Upper lobe of left lung (tissue), 6 donors: Measurements from ENCODE around the gene KRT34. TPM values are rescaled to one million over a fixed set of nuclear protein-coding genes. Genes with fewer than 3 reads are reported as not detected.

Experiments used
- ATAC-seq, 2 donors: fragments of 200-7000 bp; cut with Tn5 transposase; one replicate each; pipeline ENCODE4 v1.9.1; 2022; ENCODE audit warnings: mild to moderate bottlenecking in 2 of 2, moderate library complexity in 2 of 2; ENCODE audit not compliant: low FRiP score in 2 of 2
- DNase-seq, 2 donors: peaks; one replicate each; pipeline ENCODE4 v3.0.0-alpha.2; 2019 to 2020
- H3K27ac ChIP-seq, 4 donors: fragments of 200-600 bp; sonication (generic); one replicate each; pipeline ENCODE4 v1.5.1; 2016 to 2019
- H3K27me3 ChIP-seq, 4 donors: fragments of 200-600 bp; sonication (generic); one replicate each; pipeline ENCODE4 v1.5.1; 2017 to 2019
- H3K36me3 ChIP-seq, 4 donors: fragments of 200-600 bp; sonication (generic); one replicate each; pipeline ENCODE4 v1.5.1; 2016 to 2019
- H3K4me1 ChIP-seq, 4 donors: fragments of 200-600 bp; sonication (generic); one replicate each; pipeline ENCODE4 v1.5.1; 2018 to 2019
- H3K4me3 ChIP-seq, 4 donors: fragments of 200-600 bp; sonication (generic); one replicate each; pipeline ENCODE4 v1.5.1; 2017 to 2019; ENCODE audit warnings: mild to moderate bottlenecking in 2 of 4, moderate library complexity in 1 of 4
- H3K9me3 ChIP-seq, 4 donors: fragments of 200-600 bp; sonication (generic); one replicate each; pipeline ENCODE4 v1.5.1; 2018 to 2019
- EP300 ChIP-seq, 4 donors: sonication (generic); formaldehyde crosslinking; IDR thresholded peaks; one replicate each; pipeline ENCODE4 v1.5.1; 2017; ENCODE audit warnings: antibody characterized with exemption in 4 of 4, control low read depth in 2 of 4
- POLR2A ChIP-seq, 4 donors: fragments of 450-650 bp; IDR thresholded peaks; one replicate each; pipeline ENCODE4 v1.5.1; 2016 to 2017; ENCODE audit warnings: antibody characterized with exemption in 4 of 4, mild to moderate bottlenecking in 2 of 4
- POLR2AphosphoS5 ChIP-seq, 2 donors: sonication (generic); formaldehyde crosslinking; IDR thresholded peaks; one replicate each; pipeline ENCODE4 v1.5.1; 2017; ENCODE audit warnings: antibody characterized with exemption in 2 of 2
- WGBS, 2 donors: methylation state at CpG; one replicate each; pipeline ENCODE4 v1.1.5; 2017 to 2018; 5-methylcytosine and 5-hydroxymethylcytosine counted together
- total RNA-seq, 6 donors: library from RNA; depleted of rRNA in 4 of 6; stranded (reverse); fragments of >200 nt in 4 of 6; gene quantifications; one replicate each; pipeline versions ENCODE4 v1.1.0 to v1.2.1, GENCODE V29; 2016 to 2021
- TF ChIP-seq, protein P1 (sequence below), 6 experiments: fragments of 450-650 bp in 4 of 6; fragments of 200-600 bp in 2 of 6; sonication (generic) in 2 of 6; IDR thresholded peaks; one replicate each; pipeline ENCODE4 v1.5.1; 2016 to 2019; ENCODE audit warnings: antibody characterized with exemption in 6 of 6
- donor health status: DM: no; HTN: no; CAD: no; lungs with moderate emphysema.
- donor health status: DM: no; HTN: yes; CAD: no; lungs with severe emphysema.

KRT34 gene
- total RNA-seq, 6 donors from 2014 or later: not detected

DNA sequence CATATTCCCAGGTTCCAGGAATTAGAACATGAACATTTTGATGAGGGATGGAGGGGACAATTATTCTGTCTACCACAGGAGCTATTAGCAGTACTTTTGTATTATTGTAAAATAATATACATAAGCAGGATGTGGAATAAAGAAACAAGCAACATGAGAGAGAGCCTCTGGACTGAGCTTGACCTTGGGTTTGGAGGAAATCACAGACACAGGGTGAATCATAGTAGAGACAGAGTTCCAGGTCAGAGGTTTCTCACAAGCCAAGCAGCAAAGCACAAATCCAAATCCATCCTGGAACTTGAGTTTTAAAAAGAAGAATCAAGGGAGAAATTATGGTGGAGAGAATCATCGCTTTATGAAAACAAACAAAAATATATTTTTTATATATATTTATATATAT lies 10.2 kb upstream of the KRT34 start:
- Histone ChIP-seq H3K4me3 (no peak overlapping the region), H3K4me1 (no peaks in the 10 kb centered on the region), H3K27ac (no peak overlapping the region), H3K27me3 (no peaks in the 10 kb centered on the region), H3K36me3 (no peaks in the 10 kb centered on the region), H3K9me3 (no peaks in the 10 kb centered on the region)
- TF ChIP-seq, protein P1, sequence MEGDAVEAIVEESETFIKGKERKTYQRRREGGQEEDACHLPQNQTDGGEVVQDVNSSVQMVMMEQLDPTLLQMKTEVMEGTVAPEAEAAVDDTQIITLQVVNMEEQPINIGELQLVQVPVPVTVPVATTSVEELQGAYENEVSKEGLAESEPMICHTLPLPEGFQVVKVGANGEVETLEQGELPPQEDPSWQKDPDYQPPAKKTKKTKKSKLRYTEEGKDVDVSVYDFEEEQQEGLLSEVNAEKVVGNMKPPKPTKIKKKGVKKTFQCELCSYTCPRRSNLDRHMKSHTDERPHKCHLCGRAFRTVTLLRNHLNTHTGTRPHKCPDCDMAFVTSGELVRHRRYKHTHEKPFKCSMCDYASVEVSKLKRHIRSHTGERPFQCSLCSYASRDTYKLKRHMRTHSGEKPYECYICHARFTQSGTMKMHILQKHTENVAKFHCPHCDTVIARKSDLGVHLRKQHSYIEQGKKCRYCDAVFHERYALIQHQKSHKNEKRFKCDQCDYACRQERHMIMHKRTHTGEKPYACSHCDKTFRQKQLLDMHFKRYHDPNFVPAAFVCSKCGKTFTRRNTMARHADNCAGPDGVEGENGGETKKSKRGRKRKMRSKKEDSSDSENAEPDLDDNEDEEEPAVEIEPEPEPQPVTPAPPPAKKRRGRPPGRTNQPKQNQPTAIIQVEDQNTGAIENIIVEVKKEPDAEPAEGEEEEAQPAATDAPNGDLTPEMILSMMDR (IDR thresholded peaks at IDR 0.05): no peak
- no peak for TF ChIP-seq POLR2A (IDR thresholded peaks at IDR 0.05)
- no peak for TF ChIP-seq EP300 (IDR thresholded peaks at IDR 0.05)
- no peak for TF ChIP-seq POLR2AphosphoS5 (IDR thresholded peaks at IDR 0.05)
- 94 to 95% methylated on average over 1 of the region's 1 CpG for whole genome bisulfite sequencing, 2 donors
- ATAC-seq: no peak
- no peak for DNase-seq

DNA sequence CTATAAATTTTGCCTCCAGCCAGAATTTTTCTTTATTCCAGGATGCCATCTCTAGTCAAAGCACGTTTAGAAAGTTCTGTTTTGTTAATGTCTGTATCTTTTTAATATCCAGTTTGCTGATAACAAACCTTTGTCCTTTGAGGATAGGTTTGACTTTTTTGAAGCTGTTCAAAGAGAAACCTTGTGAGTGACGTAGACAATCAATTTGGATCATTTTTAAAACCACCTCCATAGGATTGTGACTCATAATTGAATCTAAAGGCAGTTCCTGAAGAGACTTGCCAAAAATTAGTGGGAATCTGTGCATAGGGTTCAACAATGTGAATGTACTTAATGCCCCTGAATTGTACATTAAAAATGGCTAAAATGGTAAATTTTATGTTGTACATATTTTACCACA lies 9.4 kb upstream of the KRT34 start:
- Histone ChIP-seq H3K4me3 (no peak overlapping the region), H3K27ac (no peak overlapping the region), H3K4me1 (no peaks in the 10 kb centered on the region), H3K27me3 (no peaks in the 10 kb centered on the region), H3K9me3 (peaks cover 2 to 6% (median 4%) of the 10 kb centered on the region in 4 donors), H3K36me3 (no peaks in the 10 kb centered on the region)
- TF ChIP-seq POLR2AphosphoS5 (IDR thresholded peaks at IDR 0.05) (no peak), EP300 (IDR thresholded peaks at IDR 0.05) (no peak), POLR2A (IDR thresholded peaks at IDR 0.05) (no peak)
- TF ChIP-seq, protein P1 (IDR thresholded peaks at IDR 0.05): no peak
- DNase-seq (no peak), ATAC-seq (no peak)
- WGBS, 2 donors: 74 to 76% methylated on average over 2 of the region's 2 CpGs

DNA sequence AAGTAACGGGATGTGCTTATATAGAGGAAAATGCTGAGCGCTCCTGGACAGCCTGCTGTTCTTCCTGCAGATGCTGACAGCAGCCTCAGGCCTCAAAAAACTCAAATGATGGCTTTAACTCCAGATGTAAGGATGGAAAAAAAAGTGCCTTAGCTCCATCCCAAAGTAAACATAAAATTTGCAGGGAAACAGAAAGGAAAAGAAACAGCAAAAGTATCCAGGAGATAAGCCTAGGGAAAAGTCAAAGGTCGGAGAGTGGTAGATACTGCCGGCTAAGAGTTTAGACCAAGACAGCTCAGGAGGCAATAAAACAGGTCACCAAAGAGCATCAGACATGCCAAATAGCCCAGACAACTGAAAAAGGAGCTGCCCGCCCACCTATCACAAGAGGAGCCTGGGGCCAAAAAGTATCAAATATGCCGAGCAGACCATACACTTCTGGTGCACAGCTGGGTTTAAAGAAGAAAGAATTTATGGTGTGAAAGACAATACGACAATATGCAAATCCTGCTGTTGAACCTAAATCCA lies 8.4 kb upstream of the KRT34 start:
- DNase-seq: no peak
- peaks cover 4 to 12% (median 8%) of the 10 kb centered on the region in 4 donors for H3K9me3 ChIP-seq

GRCh38 chr17:41387670-41388069 lies 5.6 kb upstream of the KRT34 start:
- 65 to 71% methylated on average over 2 to 4 of the region's 4 CpGs for WGBS, 2 donors
- TF ChIP-seq POLR2A (IDR thresholded peaks at IDR 0.05) (no peak), EP300 (IDR thresholded peaks at IDR 0.05) (no peak), POLR2AphosphoS5 (IDR thresholded peaks at IDR 0.05) (no peak)
- TF ChIP-seq, protein P1 (IDR thresholded peaks at IDR 0.05): no peak
- H3K27me3 ChIP-seq: no peaks in the 10 kb centered on the region
- H3K27ac ChIP-seq: no peak overlapping the region
- no peak overlapping the region for H3K4me3 ChIP-seq
- no peaks in the 10 kb centered on the region for H3K4me1 ChIP-seq
- H3K36me3 ChIP-seq: no peaks in the 10 kb centered on the region
- DNase-seq (no peak), ATAC-seq (no peak)
- peaks cover 4 to 12% (median 8%) of the 10 kb centered on the region in 4 donors for H3K9me3 ChIP-seq

More for the DNA sequence above, 8.4 kb upstream of the KRT34 start:
- Histone ChIP-seq H3K36me3 (no peaks in the 10 kb centered on the region), H3K4me3 (no peak overlapping the region), H3K27ac (no peak overlapping the region), H3K4me1 (no peaks in the 10 kb centered on the region), H3K27me3 (no peaks in the 10 kb centered on the region)
- WGBS, 2 donors: 72 to 76% methylated on average over 7 of the region's 7 CpGs
- no peak for ATAC-seq
- TF ChIP-seq POLR2AphosphoS5 (IDR thresholded peaks at IDR 0.05) (no peak), EP300 (IDR thresholded peaks at IDR 0.05) (no peak), POLR2A (IDR thresholded peaks at IDR 0.05) (no peak)
- TF ChIP-seq, protein P1 (IDR thresholded peaks at IDR 0.05): no peak

GRCh38 chr17:41386227-41386626 lies 4.1 kb upstream of the KRT34 start:
- TF ChIP-seq POLR2A (IDR thresholded peaks at IDR 0.05) (no peak), POLR2AphosphoS5 (IDR thresholded peaks at IDR 0.05) (no peak), EP300 (IDR thresholded peaks at IDR 0.05) (no peak)
- TF ChIP-seq, protein P1 (IDR thresholded peaks at IDR 0.05): no peak
- Histone ChIP-seq H3K4me3 (no peak overlapping the region), H3K27me3 (no peaks in the 10 kb centered on the region), H3K36me3 (no peaks in the 10 kb centered on the region), H3K9me3 (peaks cover 4 to 12% (median 8%) of the 10 kb centered on the region in 4 donors), H3K4me1 (no peaks in the 10 kb centered on the region), H3K27ac (no peak overlapping the region)
- 92 to 96% methylated on average over 1 of the region's 1 CpG for WGBS, 2 donors
- ATAC-seq (no peak), DNase-seq (no peak)
